ENCODE measurements around the gene EIF4EBP3.

EIF4EBP3 gene

GRCh38 chr5:140555747-140556312 lies 8.4 kb downstream of the EIF4EBP3 start:
- H3K27ac ChIP-seq, result peak overlapping the region; percentile 73
- DNase-seq (ENCODE audit: low read depth, low spot score), result no peak

- peak overlapping the region; percentile 73 for H3K27ac ChIP-seq
- DNase-seq (ENCODE audit: low read depth, low spot score), result no peak
Observed at GRCh38 chr5:140556438-140556837, 9.0 kb downstream of the EIF4EBP3 start.

DNA sequence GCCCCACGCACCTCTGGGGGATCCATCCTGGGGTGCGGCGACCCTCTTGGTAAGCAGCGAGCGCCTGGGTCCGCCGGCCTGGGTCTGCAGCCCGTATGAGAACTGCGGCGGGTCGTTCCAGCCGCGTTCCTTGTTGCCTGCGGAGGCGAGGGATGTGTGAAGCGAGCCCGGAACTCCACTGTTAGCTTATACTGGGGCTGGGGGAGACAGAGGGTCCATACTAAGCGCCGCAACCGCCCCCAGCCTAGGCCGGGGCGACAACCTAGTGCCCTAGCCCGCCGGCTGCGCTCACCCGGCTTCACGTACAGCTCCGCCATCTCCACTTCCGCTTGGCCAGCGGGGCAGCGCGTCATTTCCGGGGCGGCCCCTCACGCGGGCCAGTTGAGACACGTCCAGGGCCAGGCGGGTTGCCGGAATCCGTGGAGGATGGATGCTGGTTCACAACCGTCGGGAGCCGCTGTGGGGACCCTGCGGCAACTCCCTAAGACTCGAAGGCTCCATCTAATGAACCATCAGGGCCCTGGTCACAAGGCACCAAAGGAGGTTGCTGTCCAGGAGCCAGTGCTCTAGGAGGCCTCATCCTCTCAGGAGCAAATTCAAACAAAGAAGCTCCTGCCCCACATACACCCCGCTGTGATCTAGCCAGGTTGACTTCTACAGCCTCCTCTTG lies 9.8 kb downstream of the EIF4EBP3 start, which contains the start of gene SRA1:
Gene SRA1 (minus strand): TSS at position 338 of the 670 bp plus-strand sequence. CDS start 21 bp downstream, at position 317.
- peak; percentile 60 for DNase-seq (ENCODE audit: low read depth, low spot score)
- peak within 1 kb of the TSS; percentile 73 for H3K27ac ChIP-seq

DNA sequence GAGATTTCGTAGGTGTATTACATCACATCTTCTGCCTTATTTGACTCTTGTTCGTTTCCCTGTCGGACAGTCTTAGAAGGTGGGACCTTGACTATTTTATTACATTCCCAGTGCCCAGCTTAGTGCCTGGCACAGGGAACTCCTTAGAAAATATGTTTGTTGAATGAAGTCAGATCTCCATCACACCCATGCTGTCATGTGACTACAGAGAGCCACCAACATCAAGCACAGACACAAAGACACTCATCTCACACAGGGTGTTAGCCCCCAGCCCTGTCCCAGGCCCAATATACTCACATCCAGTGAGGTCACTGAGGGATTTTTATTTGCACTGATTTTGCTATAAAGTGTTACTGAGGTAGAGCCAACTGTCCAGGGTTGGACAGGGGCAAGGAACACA lies 10.5 kb downstream of the EIF4EBP3 start:
- peak overlapping the region; percentile 73 for H3K27ac ChIP-seq
- no peak for DNase-seq (ENCODE audit: low read depth, low spot score)

DNA sequence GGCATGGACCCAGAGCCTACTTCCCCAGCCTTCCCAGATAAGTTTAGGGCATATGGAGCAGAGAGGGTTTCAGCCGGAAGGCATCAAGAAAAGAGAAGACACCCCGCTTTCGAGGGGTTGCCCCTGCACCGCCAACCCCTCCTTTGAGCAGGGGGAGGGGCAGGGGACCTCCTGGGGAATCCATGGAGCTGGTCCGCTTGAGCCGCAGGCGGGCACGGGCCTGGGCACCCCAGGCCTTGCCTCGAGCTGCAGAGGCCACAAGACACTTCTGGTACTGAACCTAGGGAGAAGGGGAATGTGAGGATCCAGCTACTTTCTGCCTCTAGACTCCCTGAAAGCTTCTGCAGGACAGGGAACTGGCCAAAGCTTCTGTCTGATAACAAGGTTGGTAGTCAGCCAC lies 11.1 kb downstream of the EIF4EBP3 start:
- no peak for DNase-seq (ENCODE audit: low read depth, low spot score)
- H3K27ac ChIP-seq, result no peak overlapping the region

- no peak for DNase-seq (ENCODE audit: low read depth, low spot score)
Observed at GRCh38 chr5:140560227-140560626, 12.8 kb downstream of the EIF4EBP3 start.

GRCh38 chr5:140561753-140562523 lies 14.5 kb downstream of the EIF4EBP3 start:
- DNase-seq (ENCODE audit: low read depth, low spot score), result no peak
- no peak overlapping the region for H3K27ac ChIP-seq

More at GRCh38 chr5:140560227-140560626, 12.8 kb downstream of the EIF4EBP3 start:
- H3K27ac ChIP-seq, result no peak overlapping the region

GRCh38 chr5:140563596-140563995 lies 16.1 kb downstream of the EIF4EBP3 start:
- DNase-seq (ENCODE audit: low read depth, low spot score), result no peak
- peak overlapping the region; percentile 77 for H3K27ac ChIP-seq

- peak; percentile 91 for DNase-seq (ENCODE audit: low read depth, low spot score)
- H3K27ac ChIP-seq, result peak within 1 kb of the TSS; percentile 77
Observed at GRCh38 chr5:140564196-140565023, 16.9 kb downstream of the EIF4EBP3 start, which contains the start of the genes APBB3 and SLC35A4. Gene APBB3, minus strand, starts transcription at chr5:140564598. Its CDS starts 353 bp downstream, at chr5:140564245. Gene SLC35A4, plus strand, starts transcription at chr5:140564828. Its CDS starts 2,342 bp downstream, at chr5:140567170.

- H3K27ac ChIP-seq, result peak overlapping the region; percentile 77
- no peak for DNase-seq (ENCODE audit: low read depth, low spot score)
Observed at GRCh38 chr5:140565024-140565779, 17.7 kb downstream of the EIF4EBP3 start.

- peak overlapping the region; percentile 77 for H3K27ac ChIP-seq
- no peak for DNase-seq (ENCODE audit: low read depth, low spot score)
Observed at GRCh38 chr5:140565780-140566095, 18.3 kb downstream of the EIF4EBP3 start.

DNA sequence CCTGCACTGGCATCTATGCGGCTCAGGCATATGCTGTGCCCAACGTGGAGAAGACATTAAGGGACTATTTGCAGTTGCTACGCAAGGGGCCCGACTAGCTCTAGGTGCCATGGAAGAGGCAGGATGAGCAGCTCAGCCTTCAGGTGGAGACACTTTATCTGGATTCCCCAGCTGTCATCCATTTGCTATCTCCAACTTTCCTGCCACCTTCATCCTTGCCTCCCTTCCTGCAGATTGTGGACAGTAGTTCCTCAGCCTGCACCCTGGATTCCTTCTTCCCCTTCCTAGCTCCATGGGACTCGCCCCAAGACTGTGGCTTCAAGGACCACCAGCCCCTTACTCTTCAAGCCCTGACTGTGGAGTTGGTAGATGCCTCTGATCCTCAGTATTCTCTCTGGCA lies 19.2 kb downstream of the EIF4EBP3 start:
- H3K27ac ChIP-seq, result no peak overlapping the region
- DNase-seq (ENCODE audit: low read depth, low spot score), result no peak

- no peak overlapping the region for H3K27ac ChIP-seq
- DNase-seq (ENCODE audit: low read depth, low spot score), result no peak
Observed at GRCh38 chr5:140567136-140567818, 19.8 kb downstream of the EIF4EBP3 start.

DNA sequence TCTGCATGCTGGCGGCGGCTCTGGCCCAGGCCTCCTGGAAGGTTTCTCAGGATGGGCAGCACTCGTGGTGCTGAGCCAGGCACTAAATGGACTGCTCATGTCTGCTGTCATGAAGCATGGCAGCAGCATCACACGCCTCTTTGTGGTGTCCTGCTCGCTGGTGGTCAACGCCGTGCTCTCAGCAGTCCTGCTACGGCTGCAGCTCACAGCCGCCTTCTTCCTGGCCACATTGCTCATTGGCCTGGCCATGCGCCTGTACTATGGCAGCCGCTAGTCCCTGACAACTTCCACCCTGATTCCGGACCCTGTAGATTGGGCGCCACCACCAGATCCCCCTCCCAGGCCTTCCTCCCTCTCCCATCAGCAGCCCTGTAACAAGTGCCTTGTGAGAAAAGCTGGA lies 20.4 kb downstream of the EIF4EBP3 start:
- DNase-seq (ENCODE audit: low read depth, low spot score), result no peak
- no peak overlapping the region for H3K27ac ChIP-seq

DNA sequence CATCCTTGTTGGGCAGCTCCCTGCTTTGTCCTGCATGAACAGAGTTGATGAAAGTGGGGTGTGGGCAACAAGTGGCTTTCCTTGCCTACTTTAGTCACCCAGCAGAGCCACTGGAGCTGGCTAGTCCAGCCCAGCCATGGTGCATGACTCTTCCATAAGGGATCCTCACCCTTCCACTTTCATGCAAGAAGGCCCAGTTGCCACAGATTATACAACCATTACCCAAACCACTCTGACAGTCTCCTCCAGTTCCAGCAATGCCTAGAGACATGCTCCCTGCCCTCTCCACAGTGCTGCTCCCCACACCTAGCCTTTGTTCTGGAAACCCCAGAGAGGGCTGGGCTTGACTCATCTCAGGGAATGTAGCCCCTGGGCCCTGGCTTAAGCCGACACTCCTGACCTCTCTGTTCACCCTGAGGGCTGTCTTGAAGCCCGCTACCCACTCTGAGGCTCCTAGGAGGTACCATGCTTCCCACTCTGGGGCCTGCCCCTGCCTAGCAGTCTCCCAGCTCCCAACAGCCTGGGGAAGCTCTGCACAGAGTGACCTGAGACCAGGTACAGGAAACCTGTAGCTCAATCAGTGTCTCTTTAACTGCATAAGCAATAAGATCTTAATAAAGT lies 21.1 kb downstream of the EIF4EBP3 start:
- no peak for DNase-seq (ENCODE audit: low read depth, low spot score)
- no peak overlapping the region for H3K27ac ChIP-seq

DNA sequence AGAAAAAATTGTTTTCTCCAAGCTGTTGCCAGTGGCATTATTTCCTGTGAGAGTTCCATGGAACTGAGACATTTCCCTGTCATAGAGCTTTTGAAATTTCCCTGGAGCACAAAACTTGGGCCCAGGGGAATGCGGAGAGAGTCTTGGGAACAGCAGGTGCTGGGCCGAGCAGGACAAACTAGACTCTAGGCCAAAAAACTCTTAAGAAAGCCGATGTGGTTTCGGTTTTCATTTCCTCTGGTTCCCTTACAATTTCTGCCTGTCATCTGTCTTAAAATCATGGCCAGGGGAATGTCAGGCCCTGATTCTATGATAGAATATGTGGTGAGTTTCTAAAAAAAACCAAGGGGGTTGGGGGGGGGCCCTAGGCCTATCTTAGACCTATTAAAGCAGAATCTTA lies 21.7 kb downstream of the EIF4EBP3 start:
- DNase-seq (ENCODE audit: low read depth, low spot score), result no peak
- no peak overlapping the region for H3K27ac ChIP-seq

- no peak for DNase-seq (ENCODE audit: low read depth, low spot score)
- H3K27ac ChIP-seq, result no peak overlapping the region
Observed at GRCh38 chr5:140570058-140570457, 22.6 kb downstream of the EIF4EBP3 start.

GRCh38 chr5:140570488-140570887 lies 23.0 kb downstream of the EIF4EBP3 start:
- no peak overlapping the region for H3K27ac ChIP-seq
- no peak for DNase-seq (ENCODE audit: low read depth, low spot score)

DNA sequence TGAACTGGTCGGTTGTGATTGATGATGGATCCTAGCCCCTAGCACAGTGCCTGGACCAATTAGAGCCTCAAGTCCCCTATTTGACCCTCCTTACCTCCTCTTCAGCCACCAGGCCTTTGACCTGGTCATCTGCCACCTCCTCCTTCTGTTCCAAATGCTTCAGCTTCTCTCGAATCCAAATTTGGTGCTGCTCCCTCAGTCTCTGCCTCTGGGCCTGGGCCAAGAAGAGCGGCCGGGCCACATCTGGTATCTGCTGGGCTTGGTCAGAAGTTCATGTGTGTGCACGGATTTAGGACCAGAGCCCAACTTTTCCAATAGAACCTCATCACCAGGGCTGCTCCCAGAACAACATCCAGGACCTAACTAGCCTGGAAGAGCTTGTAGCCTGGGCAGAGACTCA lies 23.6 kb downstream of the EIF4EBP3 start:
- H3K27ac ChIP-seq, result no peak overlapping the region
- no peak for DNase-seq (ENCODE audit: low read depth, low spot score)
